GM12878 (cell line): Measurements from ENCODE around the gene SCRN2. TPM values are rescaled to one million over a fixed set of nuclear protein-coding genes. Genes with fewer than 3 reads are reported as not detected.

Source experiments
- EGR1 ChIP-seq, 2 experiments: IDR thresholded peaks; 1 replicate in 1 of 2; 2 replicates in 1 of 2; pipeline ENCODE4 v1.6.1; 2011 to 2012; ENCODE audit warnings: low read depth in 2 of 2, low read length in 2 of 2, borderline replicate concordance in 1 of 2, mild to moderate bottlenecking in 1 of 2, moderate library complexity in 1 of 2
- ESRRA ChIP-seq: IDR thresholded peaks from 2 replicates; pipeline ENCODE4 v1.6.1; 2012; ENCODE audit warnings: mild to moderate bottlenecking, low read length, improper control_type of control experiment
- FOXK2 ChIP-seq: fragments of 450-650 bp; IDR thresholded peaks from 2 replicates; pipeline ENCODE4 v1.6.1; 2017; ENCODE audit warnings: mild to moderate bottlenecking, moderate library complexity
- GABPA ChIP-seq: IDR thresholded peaks from 2 replicates; pipeline ENCODE4 v1.6.1; 2014; ENCODE audit warnings: antibody characterized with exemption, low read depth, mild to moderate bottlenecking, inconsistent platforms
- HCFC1 ChIP-seq: fragments of 150-350 bp; IDR thresholded peaks from 2 replicates; pipeline ENCODE4 v1.6.1; 2014; ENCODE audit warnings: low read length
- IRF3 ChIP-seq: fragments of 450-650 bp; IDR thresholded peaks from 2 replicates; pipeline ENCODE4 v1.6.1; 2014; ENCODE audit warnings: mild to moderate bottlenecking
- JUNB ChIP-seq: IDR thresholded peaks from 2 replicates; pipeline ENCODE4 v1.6.1; 2016; ENCODE audit warnings: antibody characterized with exemption, mild to moderate bottlenecking
- MEF2A ChIP-seq: IDR thresholded peaks from 2 replicates; pipeline ENCODE4 v1.6.1; 2011; ENCODE audit warnings: low read depth, mild to moderate bottlenecking, low read length, moderate library complexity; ENCODE audit not compliant: insufficient read depth
- MTA2 ChIP-seq: fragments of 450-650 bp; IDR thresholded peaks from 2 replicates; pipeline ENCODE4 v1.6.1; 2016; ENCODE audit warnings: low read depth, mild to moderate bottlenecking, moderate library complexity
- POLR2A ChIP-seq: IDR thresholded peaks from 2 replicates; pipeline ENCODE4 v1.6.1; 2011; ENCODE audit warnings: low read depth, mild to moderate bottlenecking, low read length
- POU2F2 ChIP-seq: IDR thresholded peaks from 3 replicates; pipeline ENCODE4 v1.6.1; 2011; ENCODE audit warnings: low read depth, mild to moderate bottlenecking, low read length, borderline replicate concordance
- RBBP5 ChIP-seq: fragments of 200-600 bp; sonication (generic); conservative IDR thresholded peaks from 2 replicates; pipeline ENCODE4 v1.6.1; 2016
- SIN3A ChIP-seq: IDR thresholded peaks from 2 replicates; pipeline ENCODE4 v1.6.1; 2012; ENCODE audit warnings: low read depth, low read length, improper control_type of control experiment
- SMAD1 ChIP-seq: fragments of 450-650 bp; IDR thresholded peaks from 2 replicates; pipeline ENCODE4 v1.6.1; 2018; ENCODE audit warnings: mild to moderate bottlenecking, low read depth; ENCODE audit not compliant: partially characterized antibody
- TBL1XR1 ChIP-seq: IDR thresholded peaks from 2 replicates; pipeline ENCODE4 v1.6.1; 2012; ENCODE audit warnings: low read depth, low read length, improper control_type of control experiment
- ZBTB40 ChIP-seq: fragments of 450-650 bp; IDR thresholded peaks from 2 replicates; pipeline ENCODE4 v1.6.1; 2016; ENCODE audit warnings: mild to moderate bottlenecking, moderate library complexity, borderline replicate concordance
- polyA plus RNA-seq, 11 experiments: library from polyadenylated mRNA; depleted of rRNA in 4 of 11; unstranded in 6 of 11; stranded (reverse) in 5 of 11; fragments of >200 nt; fragmentation: Nextera tagmentation in 4 of 11; fragmentation: Illumina TruSeq in 1 of 11; extraction: Ambion mirVana in 4 of 11; extraction: Trizol in 1 of 11; gene quantifications; 1 replicate in 1 of 11; 2 replicates in 10 of 11; pipeline versions ENCODE4 v1.2.1 to v1.2.3, GENCODE V29; 2011 to 2016; ENCODE audit warnings: inconsistent platforms in 2 of 11, missing spikeins in 2 of 11, low read depth in 1 of 11
- total RNA-seq, 4 experiments: library from RNA; depleted of rRNA in 3 of 4; stranded (reverse); fragments of >200 nt in 3 of 4; fragmentation: Illumina TruSeq in 1 of 4; extraction: Trizol in 1 of 4; gene quantifications; 2 replicates each; pipeline versions ENCODE4 v1.2.1 to v1.2.3, GENCODE V29; 2013 to 2021
- TF ChIP-seq, protein P1 (sequence below): IDR thresholded peaks from 2 replicates; pipeline ENCODE4 v1.6.1; 2012; ENCODE audit warnings: mild to moderate bottlenecking, low read depth, low read length
- TF ChIP-seq, protein P2 (sequence below): IDR thresholded peaks from 2 replicates; pipeline ENCODE4 v1.6.1; 2012; ENCODE audit warnings: low read depth, low read length, improper control_type of control experiment

SCRN2 gene
- total and polyA plus RNA-seq, 10 of the 15 experiments (the other 5 are each of a cell fraction or from before 2014, with no cell fraction given), result 0.34 to 33.3 (median 20.1) TPM

DNA sequence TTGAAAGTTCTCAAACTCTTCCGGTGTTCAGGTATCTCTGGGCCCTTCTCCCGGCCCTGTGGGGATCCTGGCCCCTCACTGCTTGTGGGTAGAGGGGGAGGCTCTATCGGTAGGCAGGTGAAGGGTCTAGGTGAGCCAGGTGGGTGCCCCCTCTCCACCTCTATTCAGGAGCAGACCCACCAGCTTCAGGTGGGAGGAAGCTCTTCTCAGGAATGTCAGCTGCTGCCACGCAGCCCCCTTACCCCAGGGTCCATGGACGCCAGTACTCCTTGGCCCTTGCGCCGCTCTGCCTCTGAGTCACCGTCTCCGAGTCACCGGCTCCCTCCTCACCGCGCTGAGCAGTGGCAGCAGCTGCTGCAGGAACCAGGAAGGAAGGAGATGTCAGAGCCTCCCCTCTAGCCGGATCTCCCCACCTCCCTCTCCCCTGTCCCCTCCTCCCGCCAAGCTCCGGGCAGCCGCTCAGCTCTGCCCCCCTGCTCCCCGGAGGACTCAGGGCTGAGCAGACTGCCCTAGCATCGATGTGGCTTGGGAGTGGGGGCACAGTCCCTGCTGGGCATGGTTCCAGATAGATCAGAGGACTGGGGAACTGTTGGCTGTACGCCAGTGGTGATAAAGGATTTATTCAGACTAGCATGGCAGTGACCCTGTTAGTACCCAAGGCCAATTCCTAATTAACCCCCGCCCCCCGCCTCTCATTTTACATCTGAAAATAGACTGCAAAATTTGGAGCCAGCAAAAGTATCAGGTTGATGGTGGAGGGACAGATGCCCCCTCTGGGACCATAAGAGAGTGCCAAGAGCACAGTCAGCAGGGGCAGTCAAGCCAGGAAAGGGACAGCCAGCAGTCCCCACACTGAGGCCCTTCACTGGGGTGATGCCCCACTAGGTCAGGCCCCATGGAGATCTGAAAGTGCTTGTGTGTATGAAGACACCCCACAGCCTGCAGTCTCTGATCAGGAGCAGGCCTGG, 19.4 kb downstream of the SCRN2 start, which contains the start of gene OSBPL7 (continued):
- TF ChIP-seq HCFC1 (0 out of 2 replicates have a peak, but pooled peaks have one; percentile 38), POU2F2 (peak; percentile 28; the same call in 1 of the 3 replicates), TBL1XR1 (peak; percentile 55; the same call in 1 of the 2 replicates), MTA2 (0 out of 2 replicates have a peak, but pooled peaks have one; percentile 19), MEF2A (no peak), SMAD1 (peak; percentile 59), RBBP5 (no peak), POLR2A (peak; percentile 91), IRF3 (no peak), EGR1 (IDR thresholded peaks at IDR 0.05; ENCODE audit: borderline replicate concordance in 1 of 2, low read depth in 2 of 2, low read length in 2 of 2) (peak in 1 of 2 experiments; percentile 63; a peak in 2 of 3 replicates), JUNB (no peak), FOXK2 (no peak), GABPA (peak; percentile 78), SIN3A (peak; percentile 86; the same call in 1 of the 2 replicates), ESRRA (no peak), ZBTB40 (peak; percentile 75; the same call in 1 of the 2 replicates)
- TF ChIP-seq, protein P1, sequence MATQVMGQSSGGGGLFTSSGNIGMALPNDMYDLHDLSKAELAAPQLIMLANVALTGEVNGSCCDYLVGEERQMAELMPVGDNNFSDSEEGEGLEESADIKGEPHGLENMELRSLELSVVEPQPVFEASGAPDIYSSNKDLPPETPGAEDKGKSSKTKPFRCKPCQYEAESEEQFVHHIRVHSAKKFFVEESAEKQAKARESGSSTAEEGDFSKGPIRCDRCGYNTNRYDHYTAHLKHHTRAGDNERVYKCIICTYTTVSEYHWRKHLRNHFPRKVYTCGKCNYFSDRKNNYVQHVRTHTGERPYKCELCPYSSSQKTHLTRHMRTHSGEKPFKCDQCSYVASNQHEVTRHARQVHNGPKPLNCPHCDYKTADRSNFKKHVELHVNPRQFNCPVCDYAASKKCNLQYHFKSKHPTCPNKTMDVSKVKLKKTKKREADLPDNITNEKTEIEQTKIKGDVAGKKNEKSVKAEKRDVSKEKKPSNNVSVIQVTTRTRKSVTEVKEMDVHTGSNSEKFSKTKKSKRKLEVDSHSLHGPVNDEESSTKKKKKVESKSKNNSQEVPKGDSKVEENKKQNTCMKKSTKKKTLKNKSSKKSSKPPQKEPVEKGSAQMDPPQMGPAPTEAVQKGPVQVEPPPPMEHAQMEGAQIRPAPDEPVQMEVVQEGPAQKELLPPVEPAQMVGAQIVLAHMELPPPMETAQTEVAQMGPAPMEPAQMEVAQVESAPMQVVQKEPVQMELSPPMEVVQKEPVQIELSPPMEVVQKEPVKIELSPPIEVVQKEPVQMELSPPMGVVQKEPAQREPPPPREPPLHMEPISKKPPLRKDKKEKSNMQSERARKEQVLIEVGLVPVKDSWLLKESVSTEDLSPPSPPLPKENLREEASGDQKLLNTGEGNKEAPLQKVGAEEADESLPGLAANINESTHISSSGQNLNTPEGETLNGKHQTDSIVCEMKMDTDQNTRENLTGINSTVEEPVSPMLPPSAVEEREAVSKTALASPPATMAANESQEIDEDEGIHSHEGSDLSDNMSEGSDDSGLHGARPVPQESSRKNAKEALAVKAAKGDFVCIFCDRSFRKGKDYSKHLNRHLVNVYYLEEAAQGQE, result no peak
- TF ChIP-seq, protein P2, sequence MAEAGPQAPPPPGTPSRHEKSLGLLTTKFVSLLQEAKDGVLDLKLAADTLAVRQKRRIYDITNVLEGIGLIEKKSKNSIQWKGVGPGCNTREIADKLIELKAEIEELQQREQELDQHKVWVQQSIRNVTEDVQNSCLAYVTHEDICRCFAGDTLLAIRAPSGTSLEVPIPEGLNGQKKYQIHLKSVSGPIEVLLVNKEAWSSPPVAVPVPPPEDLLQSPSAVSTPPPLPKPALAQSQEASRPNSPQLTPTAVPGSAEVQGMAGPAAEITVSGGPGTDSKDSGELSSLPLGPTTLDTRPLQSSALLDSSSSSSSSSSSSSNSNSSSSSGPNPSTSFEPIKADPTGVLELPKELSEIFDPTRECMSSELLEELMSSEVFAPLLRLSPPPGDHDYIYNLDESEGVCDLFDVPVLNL, result 0 out of 2 replicates have a peak, but pooled peaks have one; percentile 39
